Measurements from ENCODE around the gene RASD2.
"Not testable (repeated sequence)": the region's sequence is repeated elsewhere in the genome, so short reads cannot be mapped to it uniquely, and the experiment has no call there.

The RASD2 gene, protein sequence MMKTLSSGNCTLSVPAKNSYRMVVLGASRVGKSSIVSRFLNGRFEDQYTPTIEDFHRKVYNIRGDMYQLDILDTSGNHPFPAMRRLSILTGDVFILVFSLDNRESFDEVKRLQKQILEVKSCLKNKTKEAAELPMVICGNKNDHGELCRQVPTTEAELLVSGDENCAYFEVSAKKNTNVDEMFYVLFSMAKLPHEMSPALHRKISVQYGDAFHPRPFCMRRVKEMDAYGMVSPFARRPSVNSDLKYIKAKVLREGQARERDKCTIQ

DNA sequence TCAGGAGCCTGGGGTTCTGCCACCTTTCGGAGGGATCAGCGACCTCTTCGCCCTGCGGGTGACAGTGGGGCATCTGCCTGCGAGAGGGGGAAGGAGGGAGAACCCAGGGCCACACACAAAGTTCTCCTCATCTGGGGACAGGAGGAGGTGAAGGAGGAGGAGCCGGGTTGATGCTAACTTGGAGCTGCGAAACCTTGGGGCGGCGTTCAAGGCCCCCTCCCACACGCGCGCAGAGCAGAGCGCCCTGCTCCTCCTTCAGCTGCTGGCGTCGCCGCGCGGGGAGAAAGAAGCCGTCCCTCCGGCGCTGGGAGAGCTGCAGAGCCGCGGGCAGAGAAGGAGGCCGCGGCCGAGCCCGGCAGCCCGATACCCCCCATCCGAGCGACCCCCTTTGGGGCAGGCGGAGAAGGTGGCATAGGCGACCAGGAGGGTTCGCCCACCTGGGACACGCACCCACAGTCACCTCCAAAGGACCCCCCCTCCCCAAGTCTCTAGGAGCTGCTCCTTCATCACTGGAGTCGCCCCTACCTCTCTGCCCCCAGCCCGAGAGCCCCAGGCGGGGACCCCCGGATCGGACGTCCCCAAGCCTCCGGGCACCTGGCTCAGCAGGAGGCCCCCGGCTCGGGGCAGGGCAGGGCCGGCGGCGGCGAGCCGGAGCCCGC is at the start of gene RASD2:
Gene RASD2, plus strand, starts transcription at position 237 of the 659 bp plus-strand sequence. CDS start 5,979 bp downstream, outside the sequence.
- H3K4me3 ChIP-seq (ENCODE audit: low read depth, low read length), result peak within 1 kb of the TSS; percentile 56

DNA sequence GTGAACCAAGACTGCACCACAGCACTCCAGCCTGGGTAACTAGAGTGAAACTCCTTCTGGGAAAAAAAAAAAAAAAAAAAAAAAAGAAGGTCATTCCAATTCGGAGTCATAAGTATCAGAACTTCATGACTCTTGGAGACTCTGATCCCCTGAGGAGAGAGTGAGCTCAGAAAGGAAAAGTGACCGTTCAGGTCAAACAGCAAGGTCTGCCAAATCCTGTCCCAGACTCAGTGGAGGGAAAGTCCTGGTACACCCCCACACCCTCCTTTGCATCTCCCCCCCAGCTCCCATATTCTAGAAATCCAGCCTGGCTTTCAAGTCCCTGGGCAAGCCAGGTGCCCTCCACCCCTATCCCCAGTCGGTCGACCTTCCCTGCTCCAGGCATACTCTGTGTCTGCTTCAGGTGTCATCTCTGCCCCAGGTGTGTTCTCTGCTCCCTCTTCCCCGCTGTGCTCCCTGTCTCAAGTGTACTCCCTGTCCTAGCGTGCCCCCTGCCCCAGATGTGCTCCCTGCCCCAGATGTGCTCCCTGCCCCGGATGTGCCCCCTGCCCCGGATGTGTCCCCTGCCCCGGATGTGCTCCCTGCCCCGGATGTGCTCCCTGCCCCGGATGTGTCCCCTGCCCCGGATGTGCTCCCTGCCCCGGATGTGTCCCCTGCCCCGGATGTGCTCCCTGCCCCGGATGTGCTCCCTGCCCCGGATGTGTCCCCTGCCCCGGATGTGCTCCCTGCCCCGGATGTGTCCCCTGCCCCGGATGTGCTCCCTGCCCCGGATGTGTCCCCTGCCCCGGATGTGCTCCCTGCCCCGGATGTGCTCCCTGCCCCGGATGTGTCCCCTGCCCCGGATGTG is 49.3 kb upstream of the RASD2 start:
- H3K4me3 ChIP-seq (ENCODE audit: low read depth, low read length), result not testable (repeated sequence)

DNA sequence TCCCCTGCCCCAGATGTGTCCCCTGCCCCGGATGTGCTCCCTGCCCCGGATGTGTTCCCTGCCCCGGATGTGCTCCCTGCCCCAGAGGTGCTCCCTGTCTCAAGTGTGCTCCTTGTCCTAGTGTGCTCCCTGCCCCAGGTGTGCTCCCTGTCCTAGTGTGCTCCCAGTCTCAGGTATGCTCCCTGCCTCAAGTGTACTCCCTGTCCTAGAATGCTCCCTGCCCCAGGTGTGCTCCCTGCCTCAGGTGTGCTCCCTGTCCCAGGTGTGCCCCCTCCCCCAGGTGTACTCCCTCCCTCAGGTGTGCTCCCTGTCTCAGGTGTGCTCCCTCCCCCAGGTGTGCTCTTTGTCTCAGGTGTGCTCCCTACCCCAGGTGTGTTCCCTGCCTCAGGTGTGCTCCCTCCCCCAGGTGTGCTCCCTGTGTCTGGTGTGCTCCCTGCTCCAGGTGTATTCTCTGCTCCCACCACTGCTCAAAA is 48.7 kb upstream of the RASD2 start:
- H3K4me3 ChIP-seq (ENCODE audit: low read depth, low read length), result no peak overlapping the region

DNA sequence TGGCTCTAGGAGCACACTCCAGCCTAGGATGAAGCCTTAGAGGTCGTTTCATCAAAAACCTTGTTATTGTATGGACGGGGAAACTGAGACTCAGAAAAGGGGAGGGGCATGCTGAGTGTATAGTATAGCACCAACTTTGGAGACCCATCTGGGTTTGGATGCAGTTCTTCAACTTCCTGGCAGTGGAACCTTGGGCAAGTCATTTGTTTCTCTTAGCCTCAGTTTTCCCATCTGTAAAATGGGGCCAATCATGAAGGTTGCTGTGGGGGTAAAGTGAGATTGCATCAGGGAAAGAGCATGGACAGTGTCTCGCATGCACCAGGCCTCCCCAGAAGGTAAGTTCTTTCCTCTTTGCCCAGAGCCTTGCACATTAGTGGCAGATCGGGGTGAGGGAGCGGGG is 47.6 kb upstream of the RASD2 start:
- H3K4me3 ChIP-seq (ENCODE audit: low read depth, low read length), result no peak overlapping the region

DNA sequence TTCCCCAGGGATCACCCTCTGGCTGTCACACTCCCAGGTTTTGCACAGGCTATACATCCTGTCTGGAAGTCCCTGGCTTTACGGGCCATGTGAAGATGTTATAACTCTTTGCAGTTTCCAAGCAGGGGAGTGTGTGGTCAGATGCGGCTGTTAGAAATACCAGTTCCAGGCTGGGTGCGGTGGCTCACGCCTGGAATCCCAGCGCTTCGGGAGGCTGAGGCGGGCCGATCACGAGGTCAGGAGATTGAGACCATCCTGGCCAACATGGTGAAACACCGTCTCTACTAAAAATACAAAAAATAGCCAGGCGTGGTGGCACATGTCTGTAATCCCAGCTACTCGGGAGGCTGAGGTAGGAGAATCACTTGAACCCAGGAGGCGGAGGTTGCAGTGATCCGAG is 44.9 kb upstream of the RASD2 start:
- H3K4me3 ChIP-seq (ENCODE audit: low read depth, low read length), result not testable (repeated sequence)

DNA sequence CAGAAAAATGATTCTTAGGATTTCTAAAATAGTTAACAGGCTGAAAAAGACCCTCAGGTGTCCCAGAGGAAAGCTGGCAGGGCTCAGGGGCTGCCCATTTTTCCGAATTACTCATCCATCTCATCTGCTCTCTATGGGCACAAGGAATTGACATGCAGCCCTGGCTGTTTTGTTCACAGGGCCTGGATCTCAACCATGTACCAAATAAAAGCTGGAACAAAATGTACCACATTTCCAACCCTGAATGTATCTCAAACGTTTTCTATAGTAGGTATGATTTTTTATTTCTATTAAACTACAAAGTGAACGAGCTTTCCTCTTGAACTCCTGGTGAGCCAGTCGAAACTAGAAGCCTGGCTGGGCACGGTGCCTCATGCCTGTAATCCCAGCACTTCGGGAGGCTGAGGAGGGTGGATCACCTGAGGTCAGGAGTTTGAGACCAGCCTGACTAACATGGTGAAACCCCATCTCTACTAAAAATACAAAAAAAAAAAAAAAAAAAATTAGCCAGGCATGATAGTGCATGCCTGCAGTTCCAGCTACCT is 43.8 kb upstream of the RASD2 start:
- no peak overlapping the region for H3K4me3 ChIP-seq (ENCODE audit: low read depth, low read length)

DNA sequence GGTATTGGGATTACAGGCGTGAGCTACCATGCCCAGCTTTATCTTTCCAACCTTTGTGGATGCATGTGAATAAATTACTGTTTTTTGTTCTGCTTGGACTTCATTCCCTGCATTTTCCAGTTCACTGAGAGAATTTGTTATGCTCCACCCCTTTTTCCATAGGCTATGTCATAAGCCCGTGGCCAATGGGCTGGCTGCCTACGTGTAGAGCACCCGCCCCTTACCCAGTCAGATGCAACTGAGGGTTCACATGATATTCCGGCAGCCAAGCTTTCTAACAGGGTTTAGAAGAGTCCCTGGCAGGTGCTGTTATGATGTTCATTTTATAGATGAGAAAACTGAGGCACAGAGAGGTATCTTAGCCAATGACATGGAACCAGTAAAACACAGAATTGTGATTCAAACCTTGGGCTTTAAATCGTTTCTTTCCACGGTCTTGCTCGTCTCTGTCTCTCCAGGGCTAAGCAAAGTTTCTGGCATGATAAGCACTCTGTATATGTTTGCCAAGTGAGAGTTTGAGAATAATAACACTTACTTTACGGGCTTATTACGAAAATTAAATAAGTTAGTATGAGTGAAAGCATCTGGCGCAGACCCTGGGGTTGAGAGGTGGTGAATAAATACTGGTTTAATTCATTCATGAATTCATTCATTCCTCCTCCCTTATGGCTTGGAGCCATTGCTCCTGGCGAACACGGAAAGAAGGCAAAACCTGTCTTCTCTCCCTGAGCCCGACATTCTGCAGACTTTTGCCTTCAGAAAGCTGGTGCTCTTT is 42.4 kb upstream of the RASD2 start:
- no peak overlapping the region for H3K4me3 ChIP-seq (ENCODE audit: low read depth, low read length)

DNA sequence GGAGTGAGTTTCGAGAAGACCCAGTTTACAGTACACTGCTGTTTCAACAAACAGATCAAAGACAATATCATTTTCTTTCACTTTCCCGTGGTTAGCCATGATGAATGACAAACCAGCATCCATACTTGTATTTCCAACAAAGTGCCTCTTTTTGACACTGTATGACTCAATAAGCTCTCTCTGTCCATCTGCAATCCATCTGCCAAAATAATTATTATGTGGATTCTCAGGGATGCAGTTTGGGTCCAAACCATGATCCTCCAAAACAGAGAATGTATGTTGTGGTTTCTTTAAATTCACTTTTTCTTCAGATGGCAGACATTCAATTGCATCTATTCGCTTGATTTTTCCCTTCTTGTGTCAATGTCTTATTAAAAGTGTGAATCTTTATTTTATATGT is 37.8 kb upstream of the RASD2 start:
- no peak overlapping the region for H3K4me3 ChIP-seq (ENCODE audit: low read depth, low read length)

DNA sequence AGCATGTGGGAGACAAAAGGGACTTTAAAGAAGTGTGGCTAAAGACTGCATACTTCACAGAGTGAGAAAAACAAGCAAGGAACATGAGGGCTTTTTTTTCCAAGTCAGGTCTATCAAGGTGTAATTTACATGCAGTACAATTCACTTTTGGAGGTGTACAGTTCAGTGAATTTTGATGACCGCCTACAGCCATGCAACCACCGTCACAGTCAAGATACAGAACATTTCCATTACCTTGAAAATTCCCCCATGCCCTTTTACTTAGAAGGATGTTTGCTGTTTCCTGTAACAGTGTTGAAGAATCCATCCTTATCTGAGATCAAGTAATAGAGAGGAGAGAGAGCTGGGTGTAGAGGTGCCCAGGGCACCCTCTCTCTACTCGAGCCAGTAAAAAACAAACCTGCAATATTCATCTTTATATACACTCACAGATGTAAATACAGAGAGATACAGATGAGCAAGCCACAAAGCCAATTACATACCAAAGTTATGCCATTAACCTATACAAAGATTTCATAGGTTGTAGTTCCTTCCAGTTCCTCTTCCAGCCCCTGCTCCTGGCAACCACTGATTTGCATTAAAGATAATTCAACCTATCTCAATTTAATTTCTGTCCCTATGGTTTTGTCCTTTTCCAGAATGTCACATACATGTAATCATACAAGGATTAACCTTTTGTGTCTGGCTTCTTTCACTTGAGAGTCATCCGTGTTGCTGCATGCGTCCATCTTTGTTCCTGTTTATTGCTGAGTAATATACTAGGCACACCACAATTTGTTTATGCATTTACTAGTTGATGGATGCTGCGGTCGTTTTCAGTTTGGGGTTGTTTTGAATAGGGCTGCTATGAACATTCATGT is 35.0 kb upstream of the RASD2 start:
- H3K4me3 ChIP-seq (ENCODE audit: low read depth, low read length), result no peak overlapping the region

DNA sequence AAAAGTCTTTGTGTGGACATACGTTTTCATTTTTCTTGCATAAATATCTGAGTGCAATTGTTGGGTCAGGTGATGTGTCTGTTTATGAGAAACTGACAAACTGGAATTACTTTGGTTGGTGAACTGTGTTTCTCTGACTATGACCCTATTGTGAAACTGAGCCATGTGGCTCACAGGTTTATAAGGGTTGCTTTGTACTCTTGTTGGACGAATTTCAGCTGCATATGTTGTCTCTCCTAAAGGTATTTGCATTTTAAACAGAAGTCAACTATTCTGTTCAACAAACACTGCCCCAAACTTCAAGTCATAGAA is 34.4 kb upstream of the RASD2 start:
- no peak overlapping the region for H3K4me3 ChIP-seq (ENCODE audit: low read depth, low read length)

DNA sequence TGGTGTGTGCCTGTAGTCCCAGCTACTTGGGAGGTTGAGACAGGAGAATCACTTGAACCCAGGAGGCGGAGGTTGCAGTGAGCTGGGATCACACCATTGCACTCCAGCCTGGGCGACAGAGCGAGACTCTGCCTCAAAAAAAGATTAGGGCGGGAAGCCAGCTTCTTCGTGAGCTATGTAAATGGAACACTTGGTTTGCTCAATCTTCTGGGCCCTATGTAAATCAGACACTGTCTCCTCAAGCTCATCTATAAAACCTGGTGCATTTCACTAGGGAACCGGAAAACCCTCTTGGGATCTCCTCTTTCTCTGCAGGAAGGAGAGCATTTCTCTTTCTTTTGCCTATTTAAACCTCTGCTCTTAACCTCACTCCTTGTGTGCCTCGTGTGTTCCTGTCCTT is 32.8 kb upstream of the RASD2 start:
- H3K4me3 ChIP-seq (ENCODE audit: low read depth, low read length), result not testable (repeated sequence)

DNA sequence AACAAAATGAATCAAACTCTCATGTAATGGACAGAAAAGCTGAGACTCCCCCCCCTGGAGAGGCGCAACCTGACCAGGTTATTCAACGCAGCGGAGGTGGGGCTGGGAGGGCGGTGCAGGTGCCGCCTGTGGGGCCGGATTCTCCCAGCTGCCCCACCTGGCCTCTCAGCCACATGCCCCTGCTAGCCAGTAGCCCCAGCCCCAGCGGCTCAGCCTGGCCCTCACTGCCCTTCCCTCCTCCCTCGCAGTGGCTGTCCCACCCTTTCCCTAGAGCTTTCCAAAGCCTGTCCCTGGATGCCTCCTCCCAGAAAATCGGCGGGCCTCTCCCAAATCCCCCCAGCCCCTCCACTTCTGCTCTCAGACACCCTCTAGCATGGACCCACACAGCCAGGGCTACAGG is 31.2 kb upstream of the RASD2 start:
- H3K4me3 ChIP-seq (ENCODE audit: low read depth, low read length), result no peak overlapping the region

DNA sequence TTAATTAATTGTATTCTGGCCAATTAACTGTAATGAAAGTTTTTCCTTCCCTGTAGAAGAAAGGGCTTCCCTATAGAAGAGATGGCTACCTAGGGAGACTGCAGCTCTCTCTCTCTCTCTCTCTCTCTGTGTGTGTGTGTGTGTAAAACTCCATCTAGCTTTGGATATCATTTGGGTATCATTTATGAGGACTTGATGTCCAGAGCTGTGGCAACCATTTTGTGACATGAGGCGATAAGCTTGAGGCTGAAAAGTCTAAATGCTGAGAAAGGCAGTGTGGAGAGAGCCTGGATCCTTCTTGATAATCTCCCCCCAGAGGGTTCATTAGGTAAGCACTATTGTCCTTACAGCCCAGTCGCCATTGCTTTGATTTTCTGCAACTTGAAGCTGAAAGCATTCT is 30.7 kb upstream of the RASD2 start:
- H3K4me3 ChIP-seq (ENCODE audit: low read depth, low read length), result no peak overlapping the region

DNA sequence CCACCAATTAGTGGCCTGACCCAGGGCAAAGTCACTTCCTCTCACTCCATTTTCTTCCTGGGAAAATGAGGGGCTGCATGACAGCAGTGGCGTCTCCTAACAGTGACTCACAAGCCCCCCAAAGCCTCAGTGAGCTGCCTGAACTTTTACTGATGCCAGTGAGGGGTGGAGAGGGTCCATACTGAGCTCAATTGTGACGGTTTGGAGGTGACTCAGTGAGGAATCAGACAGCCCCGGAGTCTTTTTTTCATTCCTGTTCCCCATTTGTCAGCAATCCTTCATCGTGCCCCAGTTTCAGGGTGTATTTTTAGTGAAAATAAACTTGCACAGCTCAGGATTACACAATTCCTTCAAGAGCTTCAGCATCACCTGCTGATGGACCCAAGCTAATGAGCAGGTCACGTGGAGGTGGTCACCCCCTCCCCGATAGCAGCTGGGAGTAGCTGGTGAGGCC is 30.1 kb upstream of the RASD2 start:
- no peak overlapping the region for H3K4me3 ChIP-seq (ENCODE audit: low read depth, low read length)

DNA sequence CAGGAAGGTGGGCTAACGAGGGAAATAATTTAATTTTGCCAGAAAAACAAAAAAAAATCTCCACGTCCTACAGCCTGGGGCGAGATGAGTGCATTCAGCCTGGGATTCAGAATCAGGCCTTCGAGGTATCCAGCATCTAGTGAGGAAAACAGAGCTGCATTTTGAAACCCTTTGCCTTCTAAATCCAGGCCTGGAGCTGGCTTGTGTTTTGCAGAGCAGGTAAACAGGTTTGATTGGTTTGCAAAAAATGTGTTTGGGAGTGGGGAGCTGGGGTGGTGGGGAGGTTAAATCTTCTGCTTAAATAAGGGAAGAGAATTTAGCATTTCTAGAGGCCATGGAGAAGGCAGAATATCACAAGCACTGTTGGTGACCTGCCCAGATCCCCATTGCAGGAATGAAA is 29.7 kb upstream of the RASD2 start:
- no peak overlapping the region for H3K4me3 ChIP-seq (ENCODE audit: low read depth, low read length)

DNA sequence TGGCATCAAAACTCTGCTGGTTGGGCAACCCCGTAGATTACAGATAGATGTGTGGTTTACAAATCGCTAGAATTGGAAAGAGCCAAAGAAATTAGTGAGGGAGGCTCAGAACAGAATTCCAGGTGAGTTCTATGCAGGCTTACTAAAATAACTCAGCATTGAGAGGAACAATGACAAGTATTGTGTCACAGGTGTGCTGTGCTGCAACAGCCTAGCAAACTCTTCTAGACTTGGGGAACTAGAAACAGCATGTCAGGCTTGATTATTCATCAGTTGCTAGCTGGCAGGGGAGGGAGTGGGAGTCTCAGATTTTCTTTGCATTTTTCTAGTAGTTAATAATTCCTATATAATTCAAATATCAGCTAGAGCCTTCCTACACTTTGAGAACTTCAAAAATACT is 26.3 kb upstream of the RASD2 start:
- no peak overlapping the region for H3K4me3 ChIP-seq (ENCODE audit: low read depth, low read length)

DNA sequence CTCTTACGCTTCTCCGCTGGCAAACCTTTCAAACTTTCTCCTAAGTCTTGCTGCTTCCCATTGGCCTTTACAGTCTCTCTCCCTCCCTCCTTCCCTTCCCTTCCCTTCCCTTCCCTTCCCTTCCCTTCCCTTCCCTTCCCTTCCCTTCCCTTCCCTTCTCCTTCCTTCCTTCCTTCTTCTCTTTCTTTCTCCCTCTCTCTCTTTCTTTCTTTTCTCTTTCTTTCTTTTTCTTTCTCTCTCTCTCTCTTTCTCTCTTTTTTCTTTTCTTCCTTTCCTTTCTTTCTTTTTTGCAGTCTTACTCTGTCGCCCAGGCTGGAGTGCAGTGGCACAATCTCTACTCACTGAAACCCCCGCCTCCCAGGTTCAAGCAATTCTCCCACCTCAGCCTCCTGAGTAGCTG is 24.7 kb upstream of the RASD2 start:
- H3K4me3 ChIP-seq (ENCODE audit: low read depth, low read length), result not testable (repeated sequence)

DNA sequence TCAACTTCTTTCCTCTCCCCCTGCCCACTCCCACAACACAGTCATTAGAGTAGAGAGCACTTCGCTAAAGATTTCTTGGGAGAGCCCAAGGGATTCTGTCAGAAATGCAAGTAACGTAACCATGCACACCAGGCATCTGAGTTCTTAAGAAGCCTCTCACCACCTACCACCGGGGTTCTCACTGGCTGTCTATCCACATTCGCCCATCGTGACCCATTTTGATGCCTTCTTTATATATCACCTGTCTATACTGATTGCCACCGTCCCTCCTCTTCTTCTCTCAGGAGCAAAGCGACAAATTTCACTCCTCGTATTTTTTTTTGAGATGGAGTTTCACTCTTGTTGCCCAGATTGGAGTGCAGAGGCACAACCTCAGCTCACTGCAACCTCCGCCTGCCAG is 23.9 kb upstream of the RASD2 start:
- no peak overlapping the region for H3K4me3 ChIP-seq (ENCODE audit: low read depth, low read length)

DNA sequence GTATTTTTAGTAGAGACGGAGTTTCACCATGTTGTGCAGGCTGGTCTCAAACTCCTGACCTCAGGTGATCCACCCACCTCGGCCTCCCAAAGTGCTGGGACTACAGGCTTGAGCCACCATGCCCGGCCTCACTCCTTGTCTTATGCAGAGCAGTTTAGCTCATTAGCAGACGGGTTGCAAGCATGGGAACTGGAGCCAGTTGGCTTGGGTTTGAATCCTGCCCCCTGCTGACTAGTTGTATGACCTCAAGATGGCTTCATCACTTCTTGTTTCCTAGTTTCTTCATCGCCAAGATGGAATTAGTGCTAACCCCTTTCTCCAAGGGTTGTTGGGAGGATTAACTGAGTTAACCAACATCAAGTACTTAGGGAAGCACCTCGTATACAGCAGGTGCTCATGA is 23.4 kb upstream of the RASD2 start:
- H3K4me3 ChIP-seq (ENCODE audit: low read depth, low read length), result no peak overlapping the region

Measured in iPS-11a (cell line).